GM12878 (cell line): ENCODE results near the gene SLC9A8. TPM values are rescaled to one million over a fixed set of nuclear protein-coding genes. Genes with fewer than 3 reads are reported as not detected.

Experiments
- ATAC-seq: fragments of 200-7000 bp; cut with Tn5 transposase; 3 replicates; pipeline ENCODE4 v1.9.1; 2020; ENCODE audit warnings: mild to moderate bottlenecking, moderate library complexity
- BruUV-seq: library from RNA; stranded (reverse); fragments of 400-500 nt; replicated peaks from 2 replicates; lab custom pipeline; 2021; lab: Mats Ljungman, UMichigan
- CTCF ChIA-PET: fragments of 300-600 bp; sonication (Branson Sonifier 250); formaldehyde crosslinking; extraction: SDS; loops from one replicate; lab custom pipeline; 2021; ENCODE audit warnings: inconsistent platforms; lab: Yijun Ruan, JAX
- POLR2A ChIA-PET: fragments of 350-600 bp; formaldehyde crosslinking; extraction: SDS; loops from one replicate; lab custom pipeline; 2021; ENCODE audit warnings: inconsistent platforms; lab: Charles Lee
- RAD21 ChIA-PET: fragments of 300-600 bp; sonication (Branson Sonifier 250); formaldehyde crosslinking; loops from one replicate; lab custom pipeline; 2023; ENCODE audit warnings: antibody characterized with exemption; ENCODE audit not compliant: unreplicated experiment; lab: Charles Lee
- SMC1A ChIA-PET: fragments of 300-600 bp; sonication (Branson Sonifier 250); formaldehyde crosslinking; loops from one replicate; lab custom pipeline; 2023; ENCODE audit not compliant: unreplicated experiment, uncharacterized antibody; lab: Charles Lee
- DNase-seq: peaks from one replicate; pipeline ENCODE4 v3.0.0-alpha.2; 2011; ENCODE audit warnings: low read depth, low spot score
- FAIRE-seq: peaks from 3 replicates; lab custom pipeline; 2011; peaks lifted over from hg19 to GRCh38; lab: Jason Lieb, UNC
- H2AFZ ChIP-seq: 2 replicates; pipeline ENCODE4 v1.6.0; 2011; ENCODE audit warnings: low read depth, low read length, control low read depth; ENCODE audit not compliant: control insufficient read depth
- H3K27ac ChIP-seq: 2 replicates; pipeline ENCODE4 v1.5.1; 2011; ENCODE audit warnings: control low read depth; ENCODE audit not compliant: control insufficient read depth, insufficient read depth
- H3K27me3 ChIP-seq, 2 experiments: replicated peaks in 1 of 2; 2 replicates each; pipeline versions ENCODE4 v1.6.0 to v1.6.1; 2011; ENCODE audit warnings: low read length in 1 of 2; ENCODE audit not compliant: control insufficient read depth in 2 of 2, insufficient read depth in 2 of 2
- H3K36me3 ChIP-seq, 2 experiments: 2 replicates each; pipeline ENCODE4 v1.5.1; 2011; ENCODE audit warnings: low read length in 1 of 2; ENCODE audit not compliant: control insufficient read depth in 2 of 2, insufficient read depth in 2 of 2
- H3K4me1 ChIP-seq: 2 replicates; pipeline ENCODE4 v1.6.1; 2011; ENCODE audit warnings: mild to moderate bottlenecking, low read length, moderate library complexity, mixed read lengths; ENCODE audit not compliant: control insufficient read depth, insufficient read depth
- H3K4me2 ChIP-seq: 2 replicates; pipeline ENCODE4 v1.6.0; 2011; ENCODE audit warnings: control low read depth; ENCODE audit not compliant: control insufficient read depth, insufficient read depth
- H3K4me3 ChIP-seq: fragments of 200-600 bp; sonication (generic); 2 replicates; pipeline ENCODE4 v1.5.1; 2016
- H3K79me2 ChIP-seq: 2 replicates; pipeline ENCODE4 v1.6.0; 2011; ENCODE audit warnings: low read length; ENCODE audit not compliant: control insufficient read depth, insufficient read depth
- H3K9ac ChIP-seq: 2 replicates; pipeline ENCODE4 v1.8.0; 2011; ENCODE audit warnings: low read length, control low read depth, mixed read lengths; ENCODE audit not compliant: control insufficient read depth, insufficient read depth
- H3K9me3 ChIP-seq: replicated peaks from 3 replicates; pipeline ENCODE4 v1.5.1; 2011; ENCODE audit warnings: mild to moderate bottlenecking, low read length; ENCODE audit not compliant: control insufficient read depth, insufficient read depth
- H4K20me1 ChIP-seq: 2 replicates; pipeline ENCODE4 v1.6.0; 2011; ENCODE audit not compliant: control insufficient read depth, insufficient read depth
- IRF4 ChIP-seq: IDR thresholded peaks from 2 replicates; pipeline ENCODE4 v1.6.1; 2011; ENCODE audit warnings: low read depth, low read length
- KAT2A ChIP-seq: conservative IDR thresholded peaks from 2 replicates; pipeline ENCODE4 v1.6.1; 2011; ENCODE audit warnings: low read depth, low read length; ENCODE audit not compliant: control insufficient read depth
- MTA3 ChIP-seq: IDR thresholded peaks from 2 replicates; pipeline ENCODE4 v1.6.1; 2012; ENCODE audit warnings: low read length, inconsistent platforms, borderline replicate concordance
- NR2F1 ChIP-seq: fragments of 450-650 bp; conservative IDR thresholded peaks from 2 replicates; pipeline ENCODE4 v1.6.1; 2017; ENCODE audit warnings: mild to moderate bottlenecking
- RAD21 ChIP-seq: IDR thresholded peaks from 2 replicates; pipeline ENCODE4 v1.6.1; 2011; ENCODE audit warnings: mild to moderate bottlenecking, low read depth, low read length, moderate library complexity; ENCODE audit not compliant: insufficient read depth
- SIN3A ChIP-seq: IDR thresholded peaks from 2 replicates; pipeline ENCODE4 v1.6.1; 2012; ENCODE audit warnings: low read depth, low read length, improper control_type of control experiment
- SREBF1 ChIP-seq: IDR thresholded peaks from 2 replicates; pipeline ENCODE4 v1.6.1; 2012; ENCODE audit warnings: mild to moderate bottlenecking, low read length
- TCF3 ChIP-seq: IDR thresholded peaks from 2 replicates; pipeline ENCODE4 v1.6.1; 2012; ENCODE audit warnings: low read depth, mild to moderate bottlenecking, low read length, borderline replicate concordance; ENCODE audit not compliant: insufficient read depth
- YY1 ChIP-seq: IDR thresholded peaks from 2 replicates; pipeline ENCODE4 v1.6.1; 2011; ENCODE audit warnings: low read depth, mild to moderate bottlenecking, low read length
- WGBS: methylation state at CpG from one replicate; pipeline ENCODE4 v1.1.6; 2016; ENCODE audit warnings: low lambda C conversion rate; ENCODE audit not compliant: insufficient replicate concordance, insufficient coverage; ENCODE audit errors: missing lambda C conversion rate; 5-methylcytosine and 5-hydroxymethylcytosine counted together
- in situ Hi-C: fragments of 300-500 bp; cut with MboI; formaldehyde crosslinking; loops from 9 replicates; pipeline ENCODE4 v1.14.3; 2018; ENCODE audit warnings: mixed read lengths
- intact Hi-C: fragments of 100-400 bp; cut with micrococcal nuclease; formaldehyde crosslinking; loops from one replicate; pipeline ENCODE4 v1.14.2; 2022; ENCODE audit not compliant: unreplicated experiment
- polyA plus RNA-seq, 11 experiments: library from polyadenylated mRNA; depleted of rRNA in 4 of 11; unstranded in 6 of 11; stranded (reverse) in 5 of 11; fragments of >200 nt; fragmentation: Nextera tagmentation in 4 of 11; fragmentation: Illumina TruSeq in 1 of 11; extraction: Ambion mirVana in 4 of 11; extraction: Trizol in 1 of 11; gene quantifications; 1 replicate in 1 of 11; 2 replicates in 10 of 11; pipeline versions ENCODE4 v1.2.1 to v1.2.3, GENCODE V29; 2011 to 2016; ENCODE audit warnings: inconsistent platforms in 2 of 11, missing spikeins in 2 of 11, low read depth in 1 of 11
- total RNA-seq, 4 experiments: library from RNA; depleted of rRNA in 3 of 4; stranded (reverse); fragments of >200 nt in 3 of 4; fragmentation: Illumina TruSeq in 1 of 4; extraction: Trizol in 1 of 4; gene quantifications; 2 replicates each; pipeline versions ENCODE4 v1.2.1 to v1.2.3, GENCODE V29; 2013 to 2021
- TF ChIP-seq, protein P1 (sequence below): fragments of 450-650 bp; IDR thresholded peaks from 2 replicates; pipeline ENCODE4 v1.6.1; 2017; ENCODE audit warnings: mild to moderate bottlenecking, moderate library complexity

SLC9A8 gene
- total and polyA plus RNA-seq, 10 of the 15 experiments (the other 5 are each of a cell fraction or from before 2014, with no cell fraction given) = 0.40 to 15.5 (median 6.5) TPM

DNA sequence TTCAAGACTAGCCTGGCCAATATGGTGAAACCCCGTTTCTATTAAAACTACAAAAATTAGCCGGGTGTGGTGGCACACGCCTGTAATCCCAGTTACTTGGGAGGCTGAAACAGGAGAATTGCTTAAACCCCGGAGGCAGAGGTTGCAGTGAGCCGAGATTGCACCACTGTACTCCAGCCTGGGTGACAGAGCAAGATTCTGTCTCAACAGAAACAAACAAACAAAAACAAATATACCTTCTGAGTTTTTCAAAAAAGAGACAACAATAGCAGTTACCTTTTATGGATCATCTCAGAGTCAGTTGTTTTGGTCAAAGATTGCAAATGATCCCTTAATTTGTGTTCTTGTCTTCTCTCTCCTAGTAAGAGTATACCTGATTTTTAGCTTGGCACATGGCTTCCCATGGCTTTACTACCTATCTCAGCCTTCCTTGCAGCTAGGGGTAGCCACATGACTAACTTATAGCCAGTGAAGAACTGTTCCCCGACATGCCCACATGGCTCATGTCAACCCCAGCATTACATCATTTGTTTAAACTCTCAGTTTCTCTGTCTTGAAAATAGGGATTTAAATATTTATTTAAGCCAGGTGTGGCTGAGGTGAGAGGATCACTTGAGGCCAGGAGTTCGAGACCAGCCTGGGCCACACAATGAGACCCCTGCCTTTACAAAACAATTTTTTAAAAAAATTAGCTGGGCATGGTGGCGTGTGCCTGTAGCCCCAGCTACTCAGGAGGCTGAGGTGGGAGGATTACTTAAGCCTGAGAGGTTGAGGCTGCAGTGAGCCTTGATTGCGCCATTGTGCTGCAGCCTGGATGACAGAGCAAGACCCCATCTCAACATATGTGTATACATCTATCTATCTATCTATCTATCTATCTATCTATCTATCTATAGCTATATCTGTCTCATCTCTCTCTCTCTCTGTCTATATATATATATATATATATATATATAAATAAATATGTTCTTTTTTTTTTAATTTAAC is 25.0 kb upstream of the SLC9A8 start:
- ChIA-PET POLR2A (interaction anchor here (6.5 kb wide), 1 partner anchor 11 kb away, joined by 34 read pairs; no protein-coding TSS in a partner anchor), CTCF (interaction anchor here (0.7 to 2.4 kb wide), 6 partner anchors 14 to 126 kb away, joined by 3 to 8 read pairs (median 4); no protein-coding TSS in a partner anchor)

More for the DNA sequence above, 25.0 kb upstream of the SLC9A8 start:
- Histone ChIP-seq H2AFZ (no peak overlapping the region), H3K4me2 (no peak overlapping the region), H3K4me1 (peaks cover 22% of the 10 kb centered on the region), H3K9ac (no peak overlapping the region), H3K27ac (no peak overlapping the region), H3K27me3 (no peaks in the 10 kb centered on the region), H4K20me1 (no peaks in the 10 kb centered on the region), H3K79me2 (no peaks in the 10 kb centered on the region), H3K4me3 (no peak overlapping the region), H3K9me3 (no peaks in the 10 kb centered on the region), H3K36me3 (no peaks in the 10 kb centered on the region)
- ATAC-seq (no peak), DNase-seq (no peak), FAIRE-seq (no peak)
- RAD21 ChIA-PET = interaction anchor here (1.9 kb wide), 1 partner anchor 14 kb away, joined by 5 read pairs; no protein-coding TSS in a partner anchor
- in situ Hi-C loops (no loop called here), intact Hi-C loops (no loop called here)
- SMC1A ChIA-PET = interaction anchor here (0.7 to 2.5 kb wide), 12 partner anchors 11 to 157 kb away, joined by 3 to 24 read pairs (median 4); no protein-coding TSS in a partner anchor
- 92% methylated on average over 9 of the region's 9 CpGs for WGBS
- no peak for TF ChIP-seq TCF3
- no peak for TF ChIP-seq RAD21
- TF ChIP-seq SIN3A = no peak
- TF ChIP-seq NR2F1 = no peak
- no peak for TF ChIP-seq MTA3
- TF ChIP-seq KAT2A = no peak
- no peak for TF ChIP-seq IRF4
- TF ChIP-seq, protein P1, sequence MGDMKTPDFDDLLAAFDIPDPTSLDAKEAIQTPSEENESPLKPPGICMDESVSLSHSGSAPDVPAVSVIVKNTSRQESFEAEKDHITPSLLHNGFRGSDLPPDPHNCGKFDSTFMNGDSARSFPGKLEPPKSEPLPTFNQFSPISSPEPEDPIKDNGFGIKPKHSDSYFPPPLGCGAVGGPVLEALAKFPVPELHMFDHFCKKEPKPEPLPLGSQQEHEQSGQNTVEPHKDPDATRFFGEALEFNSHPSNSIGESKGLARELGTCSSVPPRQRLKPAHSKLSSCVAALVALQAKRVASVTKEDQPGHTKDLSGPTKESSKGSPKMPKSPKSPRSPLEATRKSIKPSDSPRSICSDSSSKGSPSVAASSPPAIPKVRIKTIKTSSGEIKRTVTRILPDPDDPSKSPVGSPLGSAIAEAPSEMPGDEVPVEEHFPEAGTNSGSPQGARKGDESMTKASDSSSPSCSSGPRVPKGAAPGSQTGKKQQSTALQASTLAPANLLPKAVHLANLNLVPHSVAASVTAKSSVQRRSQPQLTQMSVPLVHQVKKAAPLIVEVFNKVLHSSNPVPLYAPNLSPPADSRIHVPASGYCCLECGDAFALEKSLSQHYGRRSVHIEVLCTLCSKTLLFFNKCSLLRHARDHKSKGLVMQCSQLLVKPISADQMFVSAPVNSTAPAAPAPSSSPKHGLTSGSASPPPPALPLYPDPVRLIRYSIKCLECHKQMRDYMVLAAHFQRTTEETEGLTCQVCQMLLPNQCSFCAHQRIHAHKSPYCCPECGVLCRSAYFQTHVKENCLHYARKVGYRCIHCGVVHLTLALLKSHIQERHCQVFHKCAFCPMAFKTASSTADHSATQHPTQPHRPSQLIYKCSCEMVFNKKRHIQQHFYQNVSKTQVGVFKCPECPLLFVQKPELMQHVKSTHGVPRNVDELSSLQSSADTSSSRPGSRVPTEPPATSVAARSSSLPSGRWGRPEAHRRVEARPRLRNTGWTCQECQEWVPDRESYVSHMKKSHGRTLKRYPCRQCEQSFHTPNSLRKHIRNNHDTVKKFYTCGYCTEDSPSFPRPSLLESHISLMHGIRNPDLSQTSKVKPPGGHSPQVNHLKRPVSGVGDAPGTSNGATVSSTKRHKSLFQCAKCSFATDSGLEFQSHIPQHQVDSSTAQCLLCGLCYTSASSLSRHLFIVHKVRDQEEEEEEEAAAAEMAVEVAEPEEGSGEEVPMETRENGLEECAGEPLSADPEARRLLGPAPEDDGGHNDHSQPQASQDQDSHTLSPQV = no peak
- TF ChIP-seq YY1 = no peak
- TF ChIP-seq SREBF1 = no peak
- no TSS peak for BruUV-seq
